ENCODE data around the gene CHL1.

CHL1 gene

DNA sequence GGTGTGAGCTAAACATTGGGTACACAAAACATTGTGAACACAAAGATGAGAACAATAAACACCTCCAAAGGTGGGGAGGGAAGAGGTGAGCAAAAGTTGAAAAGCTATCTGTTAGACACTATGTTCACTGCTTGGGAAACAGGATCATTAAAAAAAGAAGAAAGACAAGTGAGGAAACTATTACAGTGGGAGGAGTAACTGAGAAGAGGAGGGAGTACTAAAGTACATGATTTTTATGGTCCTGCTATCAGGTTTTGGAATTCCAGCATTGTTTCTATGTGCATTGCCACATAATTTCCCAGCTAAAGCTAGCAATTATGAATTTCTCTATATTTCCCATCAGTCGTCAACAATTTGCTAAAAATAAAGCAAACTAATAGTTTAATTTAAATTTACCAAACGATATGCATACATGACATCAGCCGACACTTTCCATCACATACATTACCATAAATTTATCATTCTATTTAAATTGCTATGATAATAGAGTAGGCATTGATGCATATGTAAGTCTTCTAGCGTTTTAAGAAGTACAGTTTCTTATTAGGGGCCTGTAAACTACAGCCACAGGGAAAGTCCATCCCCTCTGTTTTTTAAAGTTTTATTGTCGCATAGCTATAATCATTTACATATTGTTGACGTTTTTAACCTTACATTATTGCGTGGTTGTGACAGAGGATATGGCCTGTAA lies 221.8 kb downstream of the CHL1 start:
- Histone ChIP-seq H3K4me3 (ENCODE audit: low read length) (no peak overlapping the region), H3K79me2 (ENCODE audit: control insufficient read depth, low read length) (no peaks in the 10 kb centered on the region), H3K9me3 (ENCODE audit: control insufficient read depth, insufficient read depth, low read length) (no peaks in the 10 kb centered on the region), H3K27ac (ENCODE audit: low read depth, low read length) (no peak overlapping the region), H4K20me1 (ENCODE audit: control insufficient read depth, insufficient read depth, low read depth, low read length) (no peaks in the 10 kb centered on the region), H3K27me3 (ENCODE audit: control insufficient read depth, low read length) (no peaks in the 10 kb centered on the region), H3K4me2 (ENCODE audit: low read length) (no peak overlapping the region), H3K36me3 (ENCODE audit: control insufficient read depth, low read length) (no peaks in the 10 kb centered on the region), H3F3A (ENCODE audit: control insufficient read depth, insufficient read depth) (no peaks in the 10 kb centered on the region), H3K9me2 (replicated peaks; ENCODE audit: control insufficient read depth, low read length) (no peaks in the 10 kb centered on the region), H3K4me1 (ENCODE audit: control insufficient read depth, low read length) (no peaks in the 10 kb centered on the region)
- TF ChIP-seq CTCF (IDR thresholded peaks at IDR 0.05; ENCODE audit: low read depth, low read length, poor library complexity, severe bottlenecking): no peak
- TF ChIP-seq EZH2phosphoT487 (IDR thresholded peaks at IDR 0.05; ENCODE audit: borderline replicate concordance, low read length): no peak

DNA sequence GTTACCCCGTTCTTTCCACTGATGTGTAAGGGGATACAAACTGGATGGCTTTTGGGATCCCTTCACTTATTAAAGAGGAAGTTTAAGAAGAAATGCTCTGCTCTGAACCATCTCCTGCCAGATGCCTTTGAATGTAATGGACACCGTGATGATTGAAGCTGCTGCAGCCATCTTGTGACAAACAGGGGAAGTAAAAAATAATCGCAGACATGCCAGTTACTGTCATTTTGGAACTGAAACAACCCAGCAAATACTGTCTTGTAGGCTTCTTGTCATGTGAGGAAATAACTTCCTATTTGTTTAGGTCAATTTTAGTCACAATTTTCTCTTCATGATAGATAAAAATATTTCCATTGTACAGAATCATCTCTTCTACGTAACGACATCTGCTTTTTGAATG lies 224.0 kb downstream of the CHL1 start:
- Histone ChIP-seq H3K27ac (ENCODE audit: low read depth, low read length) (no peak overlapping the region), H3K4me3 (ENCODE audit: low read length) (no peak overlapping the region), H3F3A (ENCODE audit: control insufficient read depth, insufficient read depth) (no peaks in the 10 kb centered on the region), H3K9me3 (ENCODE audit: control insufficient read depth, insufficient read depth, low read length) (no peaks in the 10 kb centered on the region), H3K27me3 (ENCODE audit: control insufficient read depth, low read length) (no peaks in the 10 kb centered on the region), H3K79me2 (ENCODE audit: control insufficient read depth, low read length) (no peaks in the 10 kb centered on the region), H3K4me2 (ENCODE audit: low read length) (no peak overlapping the region), H3K36me3 (ENCODE audit: control insufficient read depth, low read length) (no peaks in the 10 kb centered on the region), H4K20me1 (ENCODE audit: control insufficient read depth, insufficient read depth, low read depth, low read length) (no peaks in the 10 kb centered on the region), H3K9me2 (replicated peaks; ENCODE audit: control insufficient read depth, low read length) (no peaks in the 10 kb centered on the region), H3K4me1 (ENCODE audit: control insufficient read depth, low read length) (no peaks in the 10 kb centered on the region)
- no peak for TF ChIP-seq EZH2phosphoT487 (IDR thresholded peaks at IDR 0.05; ENCODE audit: borderline replicate concordance, low read length)

DNA sequence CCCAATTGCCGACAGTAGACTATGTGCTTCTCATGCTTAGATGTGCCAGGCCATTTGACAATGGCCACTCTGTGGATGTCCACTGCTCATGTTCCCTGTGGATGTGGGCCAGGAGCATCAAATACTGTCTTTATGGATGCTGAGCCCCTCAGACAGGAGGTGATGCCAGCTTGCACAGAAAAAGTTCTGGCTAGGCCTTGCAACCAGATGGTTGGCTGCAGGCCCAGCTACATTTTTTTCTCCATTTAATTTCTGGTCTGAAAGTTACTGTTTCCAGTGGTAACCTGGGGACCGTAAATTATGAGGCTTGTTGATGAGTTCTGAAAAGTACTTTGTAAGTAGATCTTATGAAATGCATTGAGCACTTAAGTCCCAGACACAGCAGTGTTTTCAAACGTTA lies 228.5 kb downstream of the CHL1 start:
- no peaks in the 10 kb centered on the region for H3K9me3 ChIP-seq (ENCODE audit: control insufficient read depth, insufficient read depth, low read length)
- no peaks in the 10 kb centered on the region for H3F3A ChIP-seq (ENCODE audit: control insufficient read depth, insufficient read depth)
- H3K27me3 ChIP-seq (ENCODE audit: control insufficient read depth, low read length): no peaks in the 10 kb centered on the region
- H3K36me3 ChIP-seq (ENCODE audit: control insufficient read depth, low read length): no peaks in the 10 kb centered on the region
- no peak overlapping the region for H3K4me3 ChIP-seq (ENCODE audit: low read length)
- no peak overlapping the region for H3K4me2 ChIP-seq (ENCODE audit: low read length)
- no peaks in the 10 kb centered on the region for H3K9me2 ChIP-seq (replicated peaks; ENCODE audit: control insufficient read depth, low read length)
- no peak for TF ChIP-seq EZH2phosphoT487 (IDR thresholded peaks at IDR 0.05; ENCODE audit: borderline replicate concordance, low read length)
- TF ChIP-seq CTCF (IDR thresholded peaks at IDR 0.05; ENCODE audit: low read depth, low read length, poor library complexity, severe bottlenecking): no peak
- no peaks in the 10 kb centered on the region for H4K20me1 ChIP-seq (ENCODE audit: control insufficient read depth, insufficient read depth, low read depth, low read length)
- H3K79me2 ChIP-seq (ENCODE audit: control insufficient read depth, low read length): no peaks in the 10 kb centered on the region
- no peak overlapping the region for H3K27ac ChIP-seq (ENCODE audit: low read depth, low read length)
- no peaks in the 10 kb centered on the region for H3K4me1 ChIP-seq (ENCODE audit: control insufficient read depth, low read length)

GRCh38 chr3:426072-426471 lies 229.5 kb downstream of the CHL1 start:
- no peaks in the 10 kb centered on the region for H3K27me3 ChIP-seq (ENCODE audit: control insufficient read depth, low read length)
- no peaks in the 10 kb centered on the region for H3K9me3 ChIP-seq (ENCODE audit: control insufficient read depth, insufficient read depth, low read length)
- H3K4me1 ChIP-seq (ENCODE audit: control insufficient read depth, low read length): no peaks in the 10 kb centered on the region
- TF ChIP-seq CTCF (IDR thresholded peaks at IDR 0.05; ENCODE audit: low read depth, low read length, poor library complexity, severe bottlenecking) (no peak), EZH2phosphoT487 (IDR thresholded peaks at IDR 0.05; ENCODE audit: borderline replicate concordance, low read length) (no peak)
- no peaks in the 10 kb centered on the region for H3K79me2 ChIP-seq (ENCODE audit: control insufficient read depth, low read length)
- no peaks in the 10 kb centered on the region for H3K36me3 ChIP-seq (ENCODE audit: control insufficient read depth, low read length)
- no peaks in the 10 kb centered on the region for H3K9me2 ChIP-seq (replicated peaks; ENCODE audit: control insufficient read depth, low read length)
- no peaks in the 10 kb centered on the region for H3F3A ChIP-seq (ENCODE audit: control insufficient read depth, insufficient read depth)
- no peak overlapping the region for H3K4me2 ChIP-seq (ENCODE audit: low read length)
- no peaks in the 10 kb centered on the region for H4K20me1 ChIP-seq (ENCODE audit: control insufficient read depth, insufficient read depth, low read depth, low read length)
- no peak overlapping the region for H3K4me3 ChIP-seq (ENCODE audit: low read length)
- no peak overlapping the region for H3K27ac ChIP-seq (ENCODE audit: low read depth, low read length)
